ENCODE results near the gene KMT2A.

KMT2A gene

GRCh38 chr11:118522571-118523072 is 86.3 kb downstream of the KMT2A start:
- peak; percentile 29 for DNase-seq (ENCODE audit: low read depth)
- H3K4me3 ChIP-seq (ENCODE audit: low read length): no peak overlapping the region
- TF ChIP-seq CTCF (conservative IDR thresholded peaks at IDR 0.05; ENCODE audit: low read length): peak; percentile 48

- H3K4me3 ChIP-seq (ENCODE audit: low read length): no peak overlapping the region
- DNase-seq (ENCODE audit: low read depth): no peak
- no peak for TF ChIP-seq CTCF (conservative IDR thresholded peaks at IDR 0.05; ENCODE audit: low read length)
These were observed 88.1 kb downstream of the KMT2A start for GRCh38 chr11:118524356-118524755.

GRCh38 chr11:118524757-118525470 is 88.6 kb downstream of the KMT2A start:
- peak; percentile 42 for DNase-seq (ENCODE audit: low read depth)
- no peak overlapping the region for H3K4me3 ChIP-seq (ENCODE audit: low read length)
- TF ChIP-seq CTCF (conservative IDR thresholded peaks at IDR 0.05; ENCODE audit: low read length): no peak

GRCh38 chr11:118526688-118527087 is 90.4 kb downstream of the KMT2A start:
- DNase-seq (ENCODE audit: low read depth): no peak
- H3K4me3 ChIP-seq (ENCODE audit: low read length): no peak overlapping the region
- no peak for TF ChIP-seq CTCF (conservative IDR thresholded peaks at IDR 0.05; ENCODE audit: low read length)

GRCh38 chr11:118527109-118527508 is 90.8 kb downstream of the KMT2A start, which contains the start of gene TTC36:
Gene TTC36 (plus strand): TSS chr11:118527474. CDS start chr11:118527495, 21 bp downstream.
- no peak for TF ChIP-seq CTCF (conservative IDR thresholded peaks at IDR 0.05; ENCODE audit: low read length)
- no peak within 1 kb of the TSS for H3K4me3 ChIP-seq (ENCODE audit: low read length)
- DNase-seq (ENCODE audit: low read depth): no peak

GRCh38 chr11:118528511-118528910 is 92.2 kb downstream of the KMT2A start:
- no peak for TF ChIP-seq CTCF (conservative IDR thresholded peaks at IDR 0.05; ENCODE audit: low read length)
- H3K4me3 ChIP-seq (ENCODE audit: low read length): no peak overlapping the region
- DNase-seq (ENCODE audit: low read depth): no peak

GRCh38 chr11:118529584-118530175 is 93.4 kb downstream of the KMT2A start:
- no peak for TF ChIP-seq CTCF (conservative IDR thresholded peaks at IDR 0.05; ENCODE audit: low read length)
- no peak for DNase-seq (ENCODE audit: low read depth)
- peak overlapping the region; percentile 64; the same call in 1 of the 2 replicates for H3K4me3 ChIP-seq (ENCODE audit: low read length)

Data from AG10803 (cell line).